Spleen (tissue), 13 donors: ENCODE results near the gene AHNAK. TPM values are rescaled to one million over a fixed set of nuclear protein-coding genes. Genes with fewer than 3 reads are reported as not detected.

ENCODE experiments used
- DNase-seq: peaks from one replicate; pipeline ENCODE4 v3.0.0-alpha.2; 2020
- H3K27ac ChIP-seq, 8 donors: fragments of 200-600 bp; sonication (generic) in 7 of 8; 1 replicate in 4 of 8; 2 replicates in 4 of 8; pipeline versions ENCODE4 v1.5.0 to v1.8.0; 2016 to 2021; ENCODE audit warnings: inconsistent platforms in 4 of 8, mild to moderate bottlenecking in 4 of 8, moderate library complexity in 1 of 8
- H3K27me3 ChIP-seq, 7 donors: fragments of 200-600 bp; sonication (generic) in 6 of 7; replicated peaks in 1 of 7; 1 replicate in 4 of 7; 2 replicates in 3 of 7; pipeline versions ENCODE4 v1.5.0 to v1.8.0; 2016 to 2021; ENCODE audit warnings: inconsistent platforms in 3 of 7, mild to moderate bottlenecking in 1 of 7
- H3K36me3 ChIP-seq, 6 donors: fragments of 200-600 bp; sonication (generic) in 5 of 6; 1 replicate in 4 of 6; 2 replicates in 2 of 6; pipeline versions ENCODE4 v1.5.0 to v1.8.0; 2016 to 2021; ENCODE audit warnings: inconsistent platforms in 2 of 6
- H3K4me1 ChIP-seq, 6 donors: fragments of 200-600 bp; sonication (generic) in 5 of 6; 1 replicate in 3 of 6; 2 replicates in 3 of 6; pipeline versions ENCODE4 v1.5.0 to v1.8.0; 2016 to 2021; ENCODE audit warnings: inconsistent platforms in 3 of 6
- H3K4me3 ChIP-seq, 8 donors: fragments of 200-600 bp; sonication (generic) in 7 of 8; 1 replicate in 4 of 8; 2 replicates in 4 of 8; pipeline versions ENCODE4 v1.5.0 to v1.8.0; 2016 to 2021; ENCODE audit warnings: inconsistent platforms in 4 of 8, mild to moderate bottlenecking in 4 of 8, moderate library complexity in 2 of 8
- H3K9me3 ChIP-seq, 8 donors: fragments of 200-600 bp; sonication (generic) in 7 of 8; 1 replicate in 4 of 8; 2 replicates in 4 of 8; pipeline versions ENCODE4 v1.5.0 to v1.8.0; 2016 to 2021; ENCODE audit warnings: inconsistent platforms in 4 of 8
- POLR2A ChIP-seq, 3 donors: fragments of 450-650 bp; IDR thresholded peaks; one replicate each; pipeline ENCODE4 v1.5.1; 2017; ENCODE audit warnings: antibody characterized with exemption in 3 of 3, mild to moderate bottlenecking in 1 of 3
- POLR2AphosphoS5 ChIP-seq, 3 donors: sonication (generic); formaldehyde crosslinking; IDR thresholded peaks; one replicate each; pipeline ENCODE4 v1.5.1; 2017; ENCODE audit warnings: antibody characterized with exemption in 3 of 3
- WGBS, 5 donors: extraction: QIAGEN DNeasy Blood & Tissue Kit in 3 of 5; methylation state at CpG; one replicate each; pipeline versions ENCODE4 v1.1.5 to v1.1.7; 2013 to 2018; 5-methylcytosine and 5-hydroxymethylcytosine counted together
- intact Hi-C: fragments of 100-400 bp; cut with DNase I; formaldehyde crosslinking; loops from one replicate; pipeline ENCODE4 v1.15.0; 2023; ENCODE audit warnings: low total_unique reads
- long read RNA-seq, 2 donors: transcript quantifications; one replicate each; lab custom pipeline, GENCODE V29; 2026
- polyA plus RNA-seq, 3 donors: library from polyadenylated mRNA; stranded (reverse); fragments of 200-250 nt; gene quantifications; one replicate each; pipeline ENCODE4 v1.2.1, GENCODE V29; 2013
- total RNA-seq, 7 donors: library from RNA; depleted of rRNA in 3 of 7; stranded (reverse); fragments of >200 nt in 3 of 7; fragmentation: NEBNext Ultra II Directional in 4 of 7; extraction: Animal tissue kit (Norgen Biotek cat#: 25700) in 4 of 7; gene quantifications; one replicate each; pipeline versions ENCODE4 v1.1.0 to v1.2.1, GENCODE V29; 2016 to 2021
- TF ChIP-seq, protein P1 (sequence below), 11 experiments: fragments of 200-600 bp in 7 of 11; fragments of 450-650 bp in 4 of 11; sonication (generic) in 4 of 11; IDR thresholded peaks in 8 of 11; conservative IDR thresholded peaks in 3 of 11; 1 replicate in 7 of 11; 2 replicates in 4 of 11; pipeline versions ENCODE4 v1.4.0 to v1.8.0; 2016 to 2021; ENCODE audit warnings: antibody characterized with exemption in 11 of 11, inconsistent platforms in 4 of 11, mild to moderate bottlenecking in 1 of 11
- donor health status: healthy with polysubstance abuse.
- donor health status: DM: no; HTN: no; CAD: no; lungs with moderate emphysema.
- donor health status: DM: no; HTN: no; CAD: no.
- donor health status: Bipolar disorder and iron deficiency.
- donor health status: healthy.
- donor health status: DM: no; HTN: no; CAD: no.
- donor health status: DM: yes; HTN: yes; CAD: no.

Gene AHNAK, protein sequence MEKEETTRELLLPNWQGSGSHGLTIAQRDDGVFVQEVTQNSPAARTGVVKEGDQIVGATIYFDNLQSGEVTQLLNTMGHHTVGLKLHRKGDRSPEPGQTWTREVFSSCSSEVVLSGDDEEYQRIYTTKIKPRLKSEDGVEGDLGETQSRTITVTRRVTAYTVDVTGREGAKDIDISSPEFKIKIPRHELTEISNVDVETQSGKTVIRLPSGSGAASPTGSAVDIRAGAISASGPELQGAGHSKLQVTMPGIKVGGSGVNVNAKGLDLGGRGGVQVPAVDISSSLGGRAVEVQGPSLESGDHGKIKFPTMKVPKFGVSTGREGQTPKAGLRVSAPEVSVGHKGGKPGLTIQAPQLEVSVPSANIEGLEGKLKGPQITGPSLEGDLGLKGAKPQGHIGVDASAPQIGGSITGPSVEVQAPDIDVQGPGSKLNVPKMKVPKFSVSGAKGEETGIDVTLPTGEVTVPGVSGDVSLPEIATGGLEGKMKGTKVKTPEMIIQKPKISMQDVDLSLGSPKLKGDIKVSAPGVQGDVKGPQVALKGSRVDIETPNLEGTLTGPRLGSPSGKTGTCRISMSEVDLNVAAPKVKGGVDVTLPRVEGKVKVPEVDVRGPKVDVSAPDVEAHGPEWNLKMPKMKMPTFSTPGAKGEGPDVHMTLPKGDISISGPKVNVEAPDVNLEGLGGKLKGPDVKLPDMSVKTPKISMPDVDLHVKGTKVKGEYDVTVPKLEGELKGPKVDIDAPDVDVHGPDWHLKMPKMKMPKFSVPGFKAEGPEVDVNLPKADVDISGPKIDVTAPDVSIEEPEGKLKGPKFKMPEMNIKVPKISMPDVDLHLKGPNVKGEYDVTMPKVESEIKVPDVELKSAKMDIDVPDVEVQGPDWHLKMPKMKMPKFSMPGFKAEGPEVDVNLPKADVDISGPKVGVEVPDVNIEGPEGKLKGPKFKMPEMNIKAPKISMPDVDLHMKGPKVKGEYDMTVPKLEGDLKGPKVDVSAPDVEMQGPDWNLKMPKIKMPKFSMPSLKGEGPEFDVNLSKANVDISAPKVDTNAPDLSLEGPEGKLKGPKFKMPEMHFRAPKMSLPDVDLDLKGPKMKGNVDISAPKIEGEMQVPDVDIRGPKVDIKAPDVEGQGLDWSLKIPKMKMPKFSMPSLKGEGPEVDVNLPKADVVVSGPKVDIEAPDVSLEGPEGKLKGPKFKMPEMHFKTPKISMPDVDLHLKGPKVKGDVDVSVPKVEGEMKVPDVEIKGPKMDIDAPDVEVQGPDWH (N-terminal part only)
- total RNA-seq = 100 to 1,000 TPM; 168 to 370 (median 289) TPM
- 10 to 100 TPM; 11.8 to 24.0 (median 12.0) TPM for polyA plus RNA-seq
- long read RNA-seq, donor 1, full-length matches to known transcripts = 17 of 17 reads
- long read RNA-seq, donor 1, partial matches to known transcripts = 0 of 17 reads
- long read RNA-seq, donor 1, other reads (novel, unspliced or antisense) = 0 of 17 reads
- long read RNA-seq, donor 2, full-length matches to known transcripts = 9 of 9 reads
- long read RNA-seq, donor 2, partial matches to known transcripts = 0 of 9 reads
- long read RNA-seq, donor 2, other reads (novel, unspliced or antisense) = 0 of 9 reads

DNA sequence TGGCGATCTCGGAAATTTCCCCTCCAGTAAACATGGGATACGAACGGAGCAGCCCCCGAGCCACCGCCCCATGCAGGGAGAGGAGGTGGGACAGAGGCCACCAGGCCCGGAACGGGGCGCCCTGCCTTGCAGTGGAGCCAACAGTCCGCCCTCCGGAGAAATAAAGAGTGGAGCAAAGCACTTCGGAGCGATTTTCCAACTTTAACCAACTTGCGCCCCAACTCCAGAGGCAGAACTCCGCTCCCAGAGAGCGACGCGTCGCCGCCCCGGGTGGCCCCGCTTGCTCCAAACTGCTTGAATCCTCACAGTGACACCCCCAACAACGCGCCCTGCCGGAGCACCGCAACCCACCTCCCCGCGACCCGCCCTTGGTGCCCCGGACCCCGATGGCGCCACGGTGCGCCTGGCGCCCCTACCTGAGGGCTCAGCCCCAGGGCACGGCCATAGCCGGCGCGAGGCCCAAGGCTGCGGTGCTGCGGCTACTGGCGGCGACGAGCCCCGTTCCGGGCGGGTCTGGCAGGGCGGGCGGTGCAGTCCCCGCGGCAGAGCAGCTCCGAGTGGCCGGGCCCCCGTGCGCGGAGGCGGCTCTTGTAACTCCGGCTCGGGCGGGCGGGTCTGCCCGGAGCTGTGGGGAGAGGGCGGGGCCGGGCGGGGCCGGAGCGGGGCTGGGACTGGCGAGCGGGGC lies at the start of gene AHNAK:
Gene AHNAK (minus strand): TSS at position 563 of the 685 bp plus-strand sequence. CDS start 10,708 bp downstream, outside the sequence.
- peak; percentile 93 for DNase-seq
- Histone ChIP-seq H3K4me3 (peak within 1 kb of the TSS; percentile 60 to 98 (median 79)), H3K9me3 (no peaks in the 10 kb centered on the region), H3K27me3 (peaks cover 0 to 38% (median 16%) of the 10 kb centered on the region in 7 donors), H3K4me1 (peaks cover 33 to 89% (median 74%) of the 10 kb centered on the region in 6 donors), H3K36me3 (no peaks in the 10 kb centered on the region), H3K27ac (peak within 1 kb of the TSS; percentile 74 to 94 (median 90))
- intact Hi-C loops = no loop called here
- 0 to 1% (median 1%) methylated on average over 41 to 69 of the region's 69 CpGs for WGBS, 5 donors
- TF ChIP-seq, protein P1, sequence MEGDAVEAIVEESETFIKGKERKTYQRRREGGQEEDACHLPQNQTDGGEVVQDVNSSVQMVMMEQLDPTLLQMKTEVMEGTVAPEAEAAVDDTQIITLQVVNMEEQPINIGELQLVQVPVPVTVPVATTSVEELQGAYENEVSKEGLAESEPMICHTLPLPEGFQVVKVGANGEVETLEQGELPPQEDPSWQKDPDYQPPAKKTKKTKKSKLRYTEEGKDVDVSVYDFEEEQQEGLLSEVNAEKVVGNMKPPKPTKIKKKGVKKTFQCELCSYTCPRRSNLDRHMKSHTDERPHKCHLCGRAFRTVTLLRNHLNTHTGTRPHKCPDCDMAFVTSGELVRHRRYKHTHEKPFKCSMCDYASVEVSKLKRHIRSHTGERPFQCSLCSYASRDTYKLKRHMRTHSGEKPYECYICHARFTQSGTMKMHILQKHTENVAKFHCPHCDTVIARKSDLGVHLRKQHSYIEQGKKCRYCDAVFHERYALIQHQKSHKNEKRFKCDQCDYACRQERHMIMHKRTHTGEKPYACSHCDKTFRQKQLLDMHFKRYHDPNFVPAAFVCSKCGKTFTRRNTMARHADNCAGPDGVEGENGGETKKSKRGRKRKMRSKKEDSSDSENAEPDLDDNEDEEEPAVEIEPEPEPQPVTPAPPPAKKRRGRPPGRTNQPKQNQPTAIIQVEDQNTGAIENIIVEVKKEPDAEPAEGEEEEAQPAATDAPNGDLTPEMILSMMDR (IDR thresholded peaks at IDR 0.05 in 8 of 11, conservative IDR thresholded peaks at IDR 0.05 in 3 of 11) = no peak
- TF ChIP-seq POLR2AphosphoS5 (IDR thresholded peaks at IDR 0.05) = peak; percentile 86 to 90 (median 89)
- TF ChIP-seq POLR2A (IDR thresholded peaks at IDR 0.05) = peak in 2 of 3 donors; percentile 35 to 67

DNA sequence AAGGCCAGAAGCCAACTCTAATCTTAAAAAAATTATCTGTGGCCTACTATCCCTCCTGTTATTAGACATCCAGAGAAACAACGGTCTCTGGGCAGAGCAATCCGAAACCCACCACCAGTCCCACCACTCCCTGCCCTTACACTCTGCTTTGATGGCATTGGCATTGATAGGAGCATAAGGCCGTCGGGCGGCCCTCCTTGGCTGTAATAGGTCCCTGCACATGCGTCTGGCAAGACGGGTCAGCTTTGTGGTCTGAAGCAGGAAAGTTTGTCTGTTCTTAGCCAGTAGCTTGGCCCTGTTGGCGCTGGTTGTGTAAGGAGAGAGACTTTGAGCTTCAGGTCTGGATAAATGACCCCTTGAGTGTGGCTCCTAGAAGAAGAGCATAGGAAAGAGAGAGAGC lies 48.5 kb upstream of the AHNAK start:
- 88 to 94% (median 89%) methylated on average over 3 to 8 of the region's 8 CpGs for WGBS, 5 donors
- Histone ChIP-seq H3K27me3 (no peaks in the 10 kb centered on the region), H3K27ac (peak overlapping the region in 1 of 8 donors; percentile 7), H3K4me1 (peaks cover 37 to 76% (median 60%) of the 10 kb centered on the region in 6 donors), H3K4me3 (no peak overlapping the region), H3K9me3 (no peaks in the 10 kb centered on the region), H3K36me3 (peaks cover 0 to 66% (median 52%) of the 10 kb centered on the region in 6 donors)
- TF ChIP-seq, protein P1 (IDR thresholded peaks at IDR 0.05 in 8 of 11, conservative IDR thresholded peaks at IDR 0.05 in 3 of 11) = no peak
- TF ChIP-seq POLR2A (IDR thresholded peaks at IDR 0.05) = no peak
- TF ChIP-seq POLR2AphosphoS5 (IDR thresholded peaks at IDR 0.05) = no peak
- no peak for DNase-seq
- intact Hi-C loops = loop anchor here (10.0 kb wide), 1 partner anchor 80 kb away; the partner anchor contains the start of genes LBHD1, UBXN1 and UQCC3

DNA sequence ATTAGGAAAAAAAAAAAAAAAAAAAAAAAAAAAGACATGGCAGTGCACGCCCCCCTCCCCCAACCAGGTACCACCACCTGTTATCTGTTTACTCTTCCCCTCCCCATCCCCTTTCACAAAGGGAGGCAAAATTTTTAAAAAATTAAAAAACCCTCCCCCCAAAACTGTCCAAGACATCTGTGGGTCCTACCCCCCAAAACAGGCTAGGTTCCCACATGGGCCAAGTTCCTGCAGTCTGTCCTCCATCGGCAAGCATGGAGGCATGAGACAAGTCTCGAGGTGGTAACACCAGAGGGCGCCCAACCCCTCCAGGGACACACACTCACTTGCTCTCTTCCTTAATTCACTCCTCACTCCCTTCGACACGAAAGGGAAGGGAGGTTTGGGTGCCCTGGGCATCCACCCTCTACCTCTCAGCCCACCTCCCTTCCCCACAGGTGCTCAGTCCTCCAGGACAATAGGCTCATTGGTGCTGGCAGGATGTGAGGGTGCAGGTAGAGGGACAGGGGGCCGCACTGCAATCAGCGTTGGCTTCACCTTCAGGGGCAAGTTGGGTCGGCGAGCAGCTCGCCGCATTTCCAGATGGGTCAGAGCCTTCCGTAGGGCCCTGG lies 46.9 kb upstream of the AHNAK start:
- Histone ChIP-seq H3K27ac (peak overlapping the region in 5 of 8 donors; percentile 98 to 99 (median 98)), H3K4me3 (no peak overlapping the region), H3K9me3 (no peaks in the 10 kb centered on the region), H3K27me3 (no peaks in the 10 kb centered on the region), H3K36me3 (peaks cover 0 to 62% (median 56%) of the 10 kb centered on the region in 6 donors), H3K4me1 (peaks cover 23 to 76% (median 55%) of the 10 kb centered on the region in 6 donors)
- 54 to 56% (median 55%) methylated on average over 13 of the region's 13 CpGs for WGBS, 5 donors
- TF ChIP-seq, protein P1 (IDR thresholded peaks at IDR 0.05 in 8 of 11, conservative IDR thresholded peaks at IDR 0.05 in 3 of 11) = peak; percentile 22 to 77 (median 62)
- TF ChIP-seq POLR2AphosphoS5 (IDR thresholded peaks at IDR 0.05) (peak in 2 of 3 donors; percentile 50 to 79), POLR2A (IDR thresholded peaks at IDR 0.05) (no peak)
- intact Hi-C loops = loop anchor here (10.0 kb wide), 1 partner anchor 81 kb away; the partner anchor contains the start of genes LBHD1, UBXN1 and UQCC3
- DNase-seq = peak; percentile 92
